Renal cortex interstitium (tissue), 11 donors: Measurements from ENCODE around the gene SPOCK1. TPM values are rescaled to one million over a fixed set of nuclear protein-coding genes. Genes with fewer than 3 reads are reported as not detected.

Experiments used
- DNase-seq, 11 donors: peaks; one replicate each; pipeline ENCODE4 v3.0.0-alpha.2; 2013; ENCODE audit warnings: low read depth in 9 of 11, low spot score in 4 of 11; ENCODE audit errors: extremely low read depth in 1 of 11
- polyA plus RNA-seq, 3 donors: library from polyadenylated mRNA; unstranded; fragments of 120-200 nt; gene quantifications; one replicate each; pipeline ENCODE4 v1.2.1, GENCODE V29; 2013; ENCODE audit not compliant: insufficient read length in 3 of 3

Gene SPOCK1
- polyA plus RNA-seq, 3 donors: 6.5 to 9.7 (median 8.3) TPM

DNA sequence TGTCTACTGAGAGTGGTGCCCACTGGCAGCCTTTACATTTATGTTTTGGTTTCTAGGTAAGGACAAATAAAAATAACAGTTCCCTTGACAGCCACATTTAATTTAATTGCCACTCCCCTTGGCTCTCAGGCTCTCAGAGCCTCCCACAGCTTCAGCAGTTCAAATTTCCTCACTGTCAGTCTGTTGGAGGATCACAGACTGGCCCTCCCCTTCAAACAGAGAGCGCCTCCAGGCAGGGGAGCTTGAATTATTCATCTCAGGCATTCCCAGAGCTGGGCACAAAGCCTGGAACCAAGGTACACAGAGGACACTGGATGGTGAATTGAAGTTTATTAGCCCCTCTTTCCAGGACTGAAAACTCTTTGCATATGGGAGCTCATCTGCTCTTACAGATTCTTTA is 407.7 kb downstream of the SPOCK1 start:
- peak in 9 of 11 donors; percentile 17 to 77 (median 58) for DNase-seq

DNA sequence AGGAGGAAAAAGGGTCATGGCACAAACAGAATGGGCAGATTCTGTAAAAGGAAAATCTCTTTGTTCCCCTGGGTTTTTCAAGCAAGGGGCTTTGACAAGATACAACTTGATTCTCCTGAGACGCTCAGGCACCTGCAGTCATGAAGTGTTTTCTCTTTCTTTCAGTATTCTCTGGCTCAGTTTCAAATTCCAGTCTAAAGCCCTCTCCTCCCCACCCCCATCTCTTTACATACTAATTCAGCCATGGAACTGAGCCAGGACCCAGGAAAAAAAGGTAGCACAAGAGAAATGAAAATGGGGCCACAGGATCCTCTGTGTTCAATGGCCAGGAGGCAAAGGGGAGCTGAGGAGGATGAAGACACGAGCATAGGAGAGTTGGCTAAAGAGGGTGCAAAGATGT is 408.4 kb downstream of the SPOCK1 start:
- no peak for DNase-seq

GRCh38 chr5:137090151-137090550 is 409.0 kb downstream of the SPOCK1 start:
- DNase-seq: no peak

DNA sequence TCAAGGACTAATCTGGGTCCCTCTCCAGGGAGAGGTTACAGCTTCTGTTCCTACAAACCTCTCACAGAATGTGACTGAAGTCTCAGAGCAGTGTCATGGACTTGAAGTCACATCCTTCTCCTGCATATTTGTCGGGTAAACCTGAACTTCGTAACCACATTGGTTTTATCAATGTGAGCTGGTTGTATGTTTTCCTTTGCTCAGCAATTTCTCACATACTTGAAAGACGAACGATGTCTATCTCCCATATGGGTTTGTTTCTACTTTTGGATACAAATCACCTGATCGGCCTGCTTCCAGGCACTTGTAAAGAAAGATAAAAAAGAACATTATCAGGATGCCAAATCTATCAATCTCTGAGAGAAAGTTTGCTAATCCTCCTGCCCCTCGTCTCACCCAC is 411.0 kb downstream of the SPOCK1 start:
- no peak for DNase-seq

GRCh38 chr5:137086342-137086741 is 412.8 kb downstream of the SPOCK1 start:
- no peak for DNase-seq

GRCh38 chr5:137085206-137085605 is 413.9 kb downstream of the SPOCK1 start:
- DNase-seq: no peak

- DNase-seq: no peak
Observed at GRCh38 chr5:137084016-137084415, 415.1 kb downstream of the SPOCK1 start.

- DNase-seq: no peak
Observed at GRCh38 chr5:137082951-137083350, 416.2 kb downstream of the SPOCK1 start.

GRCh38 chr5:137078171-137078665 is 420.9 kb downstream of the SPOCK1 start:
- peak in 5 of 11 donors; percentile 12 to 32 (median 23) for DNase-seq

DNA sequence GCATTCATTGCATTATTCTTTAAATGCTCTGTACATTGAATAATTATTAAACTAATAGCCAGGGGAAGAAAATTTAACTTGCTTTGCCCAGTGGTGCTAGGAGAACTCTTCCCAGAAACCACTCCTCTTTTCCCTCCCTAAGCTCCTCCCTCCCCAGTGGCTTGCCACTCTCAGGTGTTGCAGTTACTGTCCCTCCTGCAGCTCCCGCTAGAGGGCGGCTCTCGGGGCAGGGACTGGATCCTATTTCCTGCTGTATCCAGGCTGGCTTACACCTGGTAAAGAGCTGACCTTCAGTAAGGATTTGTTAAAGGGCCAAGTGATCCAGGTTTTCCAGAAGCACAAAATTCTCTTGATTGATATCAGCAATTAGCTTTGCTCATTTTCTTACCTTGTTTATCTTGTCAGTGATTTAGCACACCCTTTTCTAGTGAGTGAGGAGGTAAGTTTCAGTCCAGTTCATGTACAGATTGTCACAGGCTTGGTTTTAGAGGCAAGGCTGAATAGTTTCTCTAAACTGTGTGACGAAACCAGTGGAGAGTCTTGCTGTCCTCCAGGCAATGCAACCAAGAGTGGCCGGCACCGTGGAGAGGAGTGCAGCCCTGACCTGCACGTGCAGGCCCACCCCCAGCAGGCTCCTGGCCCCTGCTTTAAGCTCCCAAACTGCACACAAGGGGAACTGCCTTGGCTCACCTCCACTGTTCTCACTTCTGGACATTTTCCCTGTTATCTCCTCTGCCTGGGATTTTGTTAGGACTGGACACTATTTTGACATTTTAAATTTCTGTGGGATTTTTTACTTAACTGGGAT is 423.8 kb downstream of the SPOCK1 start:
- peak in 10 of 11 donors; percentile 13 to 66 (median 49) for DNase-seq

GRCh38 chr5:137073189-137073588 is 425.9 kb downstream of the SPOCK1 start:
- no peak for DNase-seq

DNA sequence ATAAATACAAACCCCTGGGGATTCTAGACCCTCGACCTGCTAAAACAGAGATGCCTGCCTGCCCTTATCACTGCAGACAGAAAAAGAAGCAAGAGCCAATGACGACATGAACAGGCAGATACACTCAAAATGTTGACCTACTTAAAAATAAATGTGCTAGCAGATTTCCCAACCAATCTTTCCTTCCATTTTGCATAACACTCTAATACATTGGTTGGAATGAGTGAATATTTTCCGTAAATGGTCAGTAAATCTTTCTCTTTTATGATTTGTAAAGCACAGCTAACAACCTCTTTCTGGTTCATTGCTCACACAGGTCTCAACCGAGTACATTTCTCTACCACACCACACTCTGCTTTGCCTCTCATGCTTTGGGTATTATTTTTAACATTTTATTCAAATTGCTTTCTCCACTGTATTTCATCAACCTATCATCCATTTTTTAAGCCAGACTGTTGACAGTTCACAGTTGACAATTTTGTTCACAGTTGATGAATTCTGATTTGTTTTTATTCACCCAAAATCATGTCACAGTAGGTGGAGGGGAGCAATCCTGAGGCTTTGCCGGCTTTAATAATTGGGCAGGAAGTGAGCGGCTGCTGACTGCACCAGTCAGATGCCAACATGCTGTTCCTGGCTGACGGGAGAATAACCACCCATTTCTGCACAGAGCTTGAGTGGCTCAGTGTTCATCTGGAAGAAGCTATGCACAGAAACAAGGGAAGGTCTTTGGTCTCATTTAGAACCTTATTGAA is 426.6 kb downstream of the SPOCK1 start:
- DNase-seq: peak in 2 of 11 donors; percentile 4 to 16

- DNase-seq: no peak
Observed at GRCh38 chr5:137071931-137072330, 427.2 kb downstream of the SPOCK1 start.

- DNase-seq: no peak
Observed at GRCh38 chr5:137071526-137071925, 427.6 kb downstream of the SPOCK1 start.

DNA sequence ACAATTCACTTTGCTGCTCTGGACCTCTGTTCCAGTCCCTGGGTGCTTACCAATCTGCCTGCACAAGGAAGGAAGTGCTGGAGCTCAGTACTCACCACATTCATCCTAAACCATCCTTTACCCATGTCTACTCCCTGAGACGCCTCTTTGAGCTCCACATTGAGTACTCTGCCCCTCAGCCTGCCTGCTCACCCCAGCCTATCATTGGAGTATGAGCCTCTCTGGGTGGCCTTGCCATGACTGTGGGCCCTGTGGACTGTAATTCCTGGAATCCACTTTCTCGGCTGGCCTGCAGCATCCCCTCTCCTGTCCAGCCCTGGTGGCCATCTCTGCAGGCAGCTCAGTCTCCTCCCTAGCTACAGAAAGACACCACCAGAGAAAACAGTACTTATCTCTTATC is 428.6 kb downstream of the SPOCK1 start:
- no peak for DNase-seq

- no peak for DNase-seq
Observed at GRCh38 chr5:137069358-137069757, 429.8 kb downstream of the SPOCK1 start.

DNA sequence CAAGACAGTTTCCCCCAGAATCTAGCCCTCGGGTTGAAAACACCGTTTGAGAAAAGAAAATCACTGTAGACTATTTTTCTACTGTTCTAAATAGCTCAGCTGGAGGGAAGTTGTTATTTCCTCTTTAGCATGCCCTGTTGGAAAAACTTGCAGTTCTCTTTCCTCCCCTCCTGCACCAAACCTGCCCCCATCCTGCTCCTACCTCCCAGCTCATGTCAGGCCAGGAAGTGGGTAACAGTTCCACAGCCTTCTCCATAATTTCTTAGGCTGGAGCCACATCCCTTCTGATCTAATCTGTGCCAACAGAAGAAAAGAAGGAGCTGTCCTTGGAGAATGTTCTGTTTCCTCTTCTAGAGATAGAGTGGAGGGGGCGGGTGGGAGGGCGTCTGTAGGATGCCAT is 437.7 kb downstream of the SPOCK1 start:
- no peak for DNase-seq

- no peak for DNase-seq
Observed at GRCh38 chr5:137058089-137058488, 441.0 kb downstream of the SPOCK1 start.

GRCh38 chr5:137056676-137057075 is 442.4 kb downstream of the SPOCK1 start:
- no peak for DNase-seq

DNA sequence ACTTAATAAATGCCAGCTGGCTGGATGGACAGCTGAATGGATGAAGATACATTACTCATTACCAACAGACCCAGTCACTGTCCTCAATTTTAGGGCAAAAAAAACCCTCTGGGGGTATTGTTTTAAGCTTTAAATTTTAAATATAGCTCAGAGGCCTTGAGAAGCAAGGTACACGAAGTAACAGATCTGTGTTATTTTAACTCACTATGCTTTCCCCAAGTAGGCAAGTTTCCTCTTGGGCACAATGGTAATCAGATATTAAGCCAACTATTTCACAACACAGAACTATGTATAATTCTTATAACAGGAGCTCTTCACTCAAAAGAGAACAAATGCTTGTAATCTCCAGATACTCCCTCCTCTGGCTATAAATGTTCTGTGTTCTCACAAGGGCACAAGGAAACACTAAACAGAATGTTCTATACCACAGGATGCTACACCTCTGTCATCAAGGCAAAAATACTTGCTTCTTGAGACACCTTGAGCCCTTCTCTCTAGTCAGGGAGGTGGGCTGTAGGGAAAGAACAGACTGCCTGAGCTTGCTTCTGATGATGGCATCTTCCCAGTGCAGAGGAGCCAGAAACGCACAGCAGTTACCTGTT is 443.8 kb downstream of the SPOCK1 start:
- DNase-seq: no peak
